Cardiac fibroblast (primary cell): ENCODE measurements around the gene CYB561D1.

Source experiments
- DNase-seq, 2 donors: peaks; one replicate each; pipeline versions ENCODE4 v3.0.0 to v3.0.0-alpha.2; 2010; ENCODE audit warnings: low read depth in 2 of 2
- H3K4me3 ChIP-seq, 2 donors: replicated peaks in 1 of 2; 1 replicate in 1 of 2; 2 replicates in 1 of 2; pipeline ENCODE4 v1.5.1; 2011; ENCODE audit warnings: low read depth in 2 of 2, low read length in 2 of 2, mild to moderate bottlenecking in 2 of 2, moderate library complexity in 1 of 2
- CTCF ChIP-seq: IDR thresholded peaks from one replicate; pipeline ENCODE4 v1.5.1; 2011; ENCODE audit warnings: low read depth, mild to moderate bottlenecking, low read length, inconsistent platforms

Gene CYB561D1

GRCh38 chr1:109499661-109500536 is 6.0 kb downstream of the CYB561D1 start:
- peak; percentile 46 to 50 for DNase-seq
- peak; percentile 61 for TF ChIP-seq CTCF
- no peak overlapping the region for H3K4me3 ChIP-seq

DNA sequence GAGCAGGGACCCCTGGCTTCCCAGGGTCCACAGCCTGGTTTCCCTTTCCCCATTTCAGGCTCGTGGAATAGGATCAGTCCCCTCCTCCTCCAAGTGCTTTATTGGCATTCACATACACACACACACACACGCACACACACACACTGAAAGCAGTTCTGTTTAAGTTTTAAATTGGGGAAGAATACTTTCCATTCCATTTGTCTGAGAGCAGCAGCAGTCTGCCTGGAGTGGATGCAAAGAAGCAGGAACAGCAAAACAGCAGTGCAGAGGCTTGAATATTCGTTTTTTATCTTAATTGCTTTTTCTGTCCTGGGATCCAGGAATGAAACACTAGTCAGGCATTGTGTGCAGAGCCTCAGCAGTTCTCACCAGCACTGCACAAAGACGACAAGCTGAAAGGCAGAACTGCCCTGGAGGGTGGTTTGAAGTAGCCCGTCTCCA is 7.1 kb downstream of the CYB561D1 start:
- H3K4me3 ChIP-seq, result no peak overlapping the region
- DNase-seq, result no peak
- no peak for TF ChIP-seq CTCF

DNA sequence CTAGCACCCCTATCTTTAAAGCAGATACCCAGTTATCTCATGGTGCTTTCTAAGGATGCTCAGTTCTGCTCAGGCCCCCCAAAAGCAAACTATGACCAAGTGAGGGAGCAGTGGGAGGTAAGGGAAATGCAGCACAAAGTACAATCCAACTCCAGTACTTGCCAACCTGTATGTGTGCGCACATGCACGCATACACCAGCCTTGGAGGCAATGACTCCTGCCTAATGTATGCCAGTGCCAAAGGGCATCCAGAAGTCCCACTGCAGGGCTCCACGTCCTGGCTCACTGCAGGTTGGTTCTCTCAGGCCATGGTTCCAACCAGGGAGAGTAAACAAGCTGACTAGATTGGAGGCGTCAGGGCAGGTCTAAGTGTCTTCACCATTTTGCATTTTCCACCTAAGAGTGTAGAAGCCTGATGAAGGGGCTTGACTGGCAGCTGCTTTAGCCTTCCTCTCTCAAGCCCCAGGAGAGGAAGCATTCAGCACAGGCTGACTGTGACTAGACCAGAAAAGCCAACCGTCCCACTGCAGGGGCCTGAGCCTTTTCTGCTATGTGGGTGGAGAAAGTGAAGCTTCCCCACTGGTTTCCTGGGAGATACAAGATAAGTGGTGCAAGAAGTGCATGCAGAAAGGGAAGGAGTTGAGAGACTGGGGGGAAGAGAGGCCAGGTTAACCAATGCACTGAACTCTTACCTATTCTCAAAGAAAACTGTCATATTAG is 7.9 kb downstream of the CYB561D1 start:
- no peak for TF ChIP-seq CTCF
- H3K4me3 ChIP-seq, result no peak overlapping the region
- no peak for DNase-seq

- no peak for TF ChIP-seq CTCF
- DNase-seq, result no peak
Measured at GRCh38 chr1:109502364-109502851, 8.5 kb downstream of the CYB561D1 start.

GRCh38 chr1:109503935-109504334 is 10.0 kb downstream of the CYB561D1 start:
- no peak for DNase-seq
- H3K4me3 ChIP-seq, result no peak overlapping the region
- no peak for TF ChIP-seq CTCF

More at GRCh38 chr1:109502364-109502851, 8.5 kb downstream of the CYB561D1 start:
- H3K4me3 ChIP-seq, result no peak overlapping the region

DNA sequence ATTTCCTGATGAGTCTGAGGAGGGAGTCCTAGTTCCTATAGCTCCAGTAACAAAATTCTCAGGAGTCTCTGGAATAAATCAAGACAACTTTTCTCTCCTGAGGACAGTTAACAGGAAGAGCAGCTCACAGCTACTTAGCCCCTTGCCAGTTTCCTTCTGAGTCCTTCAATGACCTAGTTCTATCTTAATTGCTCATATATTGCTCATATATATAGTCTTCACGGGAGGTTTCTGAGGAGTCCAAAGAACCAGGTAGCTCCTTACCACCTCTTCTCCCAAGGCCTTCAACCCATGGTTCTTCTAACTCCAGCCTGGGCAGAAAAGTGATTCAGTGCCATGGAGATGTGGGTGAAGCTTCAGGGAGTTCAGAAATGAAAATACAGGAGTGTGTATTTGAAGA is 11.1 kb downstream of the CYB561D1 start:
- DNase-seq, result no peak
- H3K4me3 ChIP-seq, result no peak overlapping the region
- TF ChIP-seq CTCF, result no peak
